HG03060 (cell line): ENCODE data around the gene CAMTA1.

ENCODE experiments used
- ATAC-seq: cut with Tn5 transposase; IDR thresholded peaks from one replicate; pipeline ENCODE4 v1.9.1; 2021; ENCODE audit warnings: low read depth, moderate number of reproducible peaks; ENCODE audit not compliant: unreplicated experiment

CAMTA1 gene

GRCh38 chr1:6870086-6870485 is 84.8 kb downstream of the CAMTA1 start:
- ATAC-seq = no peak

GRCh38 chr1:6870571-6870970 is 85.3 kb downstream of the CAMTA1 start:
- no peak for ATAC-seq

GRCh38 chr1:6871300-6871972 is 86.2 kb downstream of the CAMTA1 start:
- no peak for ATAC-seq

GRCh38 chr1:6872573-6873261 is 87.5 kb downstream of the CAMTA1 start:
- ATAC-seq = no peak

GRCh38 chr1:6873298-6874015 is 88.2 kb downstream of the CAMTA1 start:
- ATAC-seq = no peak

GRCh38 chr1:6874298-6874697 is 89.0 kb downstream of the CAMTA1 start:
- no peak for ATAC-seq

GRCh38 chr1:6880951-6881690 is 95.9 kb downstream of the CAMTA1 start:
- ATAC-seq = no peak

GRCh38 chr1:6882414-6882813 is 97.2 kb downstream of the CAMTA1 start:
- ATAC-seq = no peak

- no peak for ATAC-seq
Measured at GRCh38 chr1:6884652-6885153, 99.4 kb downstream of the CAMTA1 start.

GRCh38 chr1:6885426-6885825 is 100.2 kb downstream of the CAMTA1 start:
- ATAC-seq = no peak

- ATAC-seq = no peak
Measured at GRCh38 chr1:6886523-6886922, 101.3 kb downstream of the CAMTA1 start.

GRCh38 chr1:6888268-6888667 is 103.0 kb downstream of the CAMTA1 start:
- ATAC-seq = no peak

GRCh38 chr1:6888870-6889269 is 103.6 kb downstream of the CAMTA1 start:
- ATAC-seq = no peak

- no peak for ATAC-seq
Measured at GRCh38 chr1:6889875-6890480, 104.7 kb downstream of the CAMTA1 start.

- ATAC-seq = no peak
Measured at GRCh38 chr1:6890686-6891085, 105.4 kb downstream of the CAMTA1 start.

- no peak for ATAC-seq
Measured at GRCh38 chr1:6891781-6892579, 106.7 kb downstream of the CAMTA1 start.

GRCh38 chr1:6893388-6893787 is 108.1 kb downstream of the CAMTA1 start:
- ATAC-seq = no peak

GRCh38 chr1:6897138-6897537 is 111.9 kb downstream of the CAMTA1 start:
- ATAC-seq = no peak

- ATAC-seq = no peak
Measured at GRCh38 chr1:6898974-6899539, 113.8 kb downstream of the CAMTA1 start.
